GM12874 (cell line): Measurements from ENCODE around the gene TFPI.

Experiments used
- TF ChIP-seq, protein P1 (sequence below): IDR thresholded peaks from 2 replicates; pipeline ENCODE4 v1.5.1; 2011; ENCODE audit warnings: low read depth, mild to moderate bottlenecking, control low read depth, low read length, moderate library complexity; ENCODE audit not compliant: insufficient read depth

The TFPI gene

DNA sequence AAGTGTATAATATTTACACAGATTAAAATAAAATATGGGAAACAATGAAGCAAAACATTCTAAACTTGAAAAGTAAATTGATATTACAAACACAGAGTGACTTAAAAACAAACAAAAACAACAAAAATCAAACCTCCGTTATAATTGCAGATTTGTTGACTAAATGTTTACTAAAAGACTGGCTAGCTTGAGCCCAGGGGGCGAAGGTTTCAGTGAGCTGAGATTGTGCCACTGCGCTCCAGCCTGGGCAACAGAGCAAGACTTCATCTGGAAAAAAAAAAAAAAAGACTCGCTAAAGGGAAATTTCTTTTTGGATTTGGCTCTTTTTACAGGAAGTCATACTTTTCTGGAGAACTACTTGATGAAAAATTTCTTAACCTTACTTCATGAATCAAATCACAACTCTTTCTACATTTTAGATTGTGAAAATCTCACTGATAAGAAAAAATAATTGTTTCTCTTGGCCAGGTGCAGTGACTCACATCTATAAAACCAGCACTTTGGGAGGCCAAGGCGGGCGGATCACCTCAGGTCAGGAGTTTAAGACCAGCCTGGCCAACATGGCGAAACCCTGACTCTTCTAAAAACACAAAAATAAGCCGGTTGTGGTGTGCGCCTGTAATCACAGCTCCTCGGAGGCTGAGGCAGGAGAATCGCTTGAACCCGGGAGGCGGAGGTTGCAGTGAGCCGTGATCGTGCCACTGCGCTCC lies 9.7 kb downstream of the TFPI start:
- TF ChIP-seq, protein P1, sequence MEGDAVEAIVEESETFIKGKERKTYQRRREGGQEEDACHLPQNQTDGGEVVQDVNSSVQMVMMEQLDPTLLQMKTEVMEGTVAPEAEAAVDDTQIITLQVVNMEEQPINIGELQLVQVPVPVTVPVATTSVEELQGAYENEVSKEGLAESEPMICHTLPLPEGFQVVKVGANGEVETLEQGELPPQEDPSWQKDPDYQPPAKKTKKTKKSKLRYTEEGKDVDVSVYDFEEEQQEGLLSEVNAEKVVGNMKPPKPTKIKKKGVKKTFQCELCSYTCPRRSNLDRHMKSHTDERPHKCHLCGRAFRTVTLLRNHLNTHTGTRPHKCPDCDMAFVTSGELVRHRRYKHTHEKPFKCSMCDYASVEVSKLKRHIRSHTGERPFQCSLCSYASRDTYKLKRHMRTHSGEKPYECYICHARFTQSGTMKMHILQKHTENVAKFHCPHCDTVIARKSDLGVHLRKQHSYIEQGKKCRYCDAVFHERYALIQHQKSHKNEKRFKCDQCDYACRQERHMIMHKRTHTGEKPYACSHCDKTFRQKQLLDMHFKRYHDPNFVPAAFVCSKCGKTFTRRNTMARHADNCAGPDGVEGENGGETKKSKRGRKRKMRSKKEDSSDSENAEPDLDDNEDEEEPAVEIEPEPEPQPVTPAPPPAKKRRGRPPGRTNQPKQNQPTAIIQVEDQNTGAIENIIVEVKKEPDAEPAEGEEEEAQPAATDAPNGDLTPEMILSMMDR, result no peak

GRCh38 chr2:187543488-187543887 lies 10.7 kb downstream of the TFPI start:
- TF ChIP-seq, protein P1, result no peak

GRCh38 chr2:187542123-187542522 lies 12.1 kb downstream of the TFPI start:
- TF ChIP-seq, protein P1, result no peak

- TF ChIP-seq, protein P1, result no peak
Measured at GRCh38 chr2:187541086-187542085, 12.8 kb downstream of the TFPI start.

- TF ChIP-seq, protein P1, result no peak
Measured at GRCh38 chr2:187532333-187533120, 21.7 kb downstream of the TFPI start.

DNA sequence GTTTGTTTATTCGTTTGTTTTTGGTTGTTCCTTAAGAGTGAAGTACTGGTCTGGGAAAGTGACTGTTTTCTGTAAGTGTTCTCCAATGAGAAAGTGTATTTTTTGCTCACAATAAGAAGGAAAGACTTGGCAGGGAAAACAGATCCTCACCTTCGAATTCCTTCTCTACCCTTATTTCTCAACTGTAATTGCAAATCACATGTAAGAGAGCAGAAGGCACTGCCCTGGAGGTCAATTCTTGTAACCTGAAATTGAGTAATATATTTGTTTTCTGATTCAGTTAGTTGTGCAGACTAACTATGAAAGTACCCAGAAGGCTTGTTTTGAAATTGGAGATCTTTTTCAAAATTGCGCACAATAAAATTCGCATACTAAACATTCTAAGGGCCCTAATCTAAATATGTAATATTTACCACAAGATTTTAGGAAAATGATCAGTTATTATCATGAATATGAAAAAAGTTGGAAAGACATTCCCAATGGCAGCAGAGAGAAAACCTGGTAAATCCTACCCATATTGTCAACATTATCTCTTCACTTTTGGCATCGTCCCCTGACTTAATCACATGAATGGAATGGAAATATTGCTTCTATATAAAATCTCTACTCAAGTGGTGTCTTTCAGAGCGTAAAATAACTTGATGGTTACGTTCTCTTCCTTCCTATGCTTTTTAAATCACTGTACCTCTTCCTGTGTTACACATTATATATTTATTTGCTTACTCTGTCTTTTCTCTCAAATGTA lies 24.1 kb downstream of the TFPI start:
- TF ChIP-seq, protein P1, result no peak
